Panc1 (cell line): ENCODE measurements around the gene HS3ST6.

Source experiments
- POLR2AphosphoS5 ChIP-seq: IDR thresholded peaks from 2 replicates; pipeline ENCODE4 v1.6.1; 2012; ENCODE audit warnings: mild to moderate bottlenecking, low read depth, low read length, moderate library complexity
- TF ChIP-seq, protein P1 (sequence below): fragments of 450-650 bp; IDR thresholded peaks from 2 replicates; pipeline ENCODE4 v1.5.1; 2017; ENCODE audit warnings: mild to moderate bottlenecking

DNA sequence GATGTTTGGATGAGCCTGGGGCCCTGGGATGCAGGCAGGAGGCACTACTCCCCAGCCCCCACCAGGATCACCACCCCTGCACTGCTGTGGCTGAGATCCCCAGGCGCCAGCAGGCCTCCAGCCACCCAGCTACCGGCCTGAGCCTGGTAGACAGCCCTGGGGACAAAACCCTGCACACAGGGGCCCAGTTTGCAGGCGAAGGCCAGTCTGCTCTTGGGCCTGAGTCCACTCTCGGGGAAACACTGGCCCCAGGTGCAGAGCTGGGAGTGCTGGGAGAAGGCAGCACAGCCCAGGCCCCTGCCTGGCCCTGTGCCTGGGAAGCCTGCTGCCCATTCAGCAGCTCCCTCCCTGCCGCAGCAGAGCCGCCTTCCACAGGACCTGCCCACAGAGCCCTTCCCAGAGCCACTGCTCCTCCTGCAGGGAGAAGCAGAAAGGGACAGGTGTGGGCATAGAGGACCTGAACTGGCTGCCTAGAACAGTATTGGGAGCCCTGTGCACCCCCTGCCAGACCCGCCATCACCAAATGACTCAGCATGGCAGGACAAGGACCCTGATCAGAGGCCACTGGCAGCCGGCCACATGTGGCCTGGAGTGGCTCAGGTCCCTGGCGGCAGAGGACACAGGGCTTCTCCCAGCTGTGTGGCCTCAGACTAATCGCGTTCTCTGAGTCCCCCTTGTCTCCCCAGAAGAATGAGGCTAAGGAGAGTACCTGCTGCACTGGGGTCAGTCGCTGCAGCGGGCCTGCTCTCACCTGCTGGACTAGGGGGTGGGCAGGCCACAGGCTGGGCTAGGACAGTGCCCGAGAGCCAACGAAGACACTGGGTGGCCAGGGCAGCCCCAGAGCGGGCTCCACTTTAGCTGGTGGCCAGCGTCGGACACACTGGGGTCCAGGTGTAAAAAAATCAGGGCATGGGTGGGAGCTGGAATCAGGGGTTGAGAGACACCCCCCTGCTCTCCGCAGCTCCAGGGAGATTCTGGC lies 14.1 kb upstream of the HS3ST6 start:
- TF ChIP-seq POLR2AphosphoS5, result no peak
- TF ChIP-seq, protein P1, sequence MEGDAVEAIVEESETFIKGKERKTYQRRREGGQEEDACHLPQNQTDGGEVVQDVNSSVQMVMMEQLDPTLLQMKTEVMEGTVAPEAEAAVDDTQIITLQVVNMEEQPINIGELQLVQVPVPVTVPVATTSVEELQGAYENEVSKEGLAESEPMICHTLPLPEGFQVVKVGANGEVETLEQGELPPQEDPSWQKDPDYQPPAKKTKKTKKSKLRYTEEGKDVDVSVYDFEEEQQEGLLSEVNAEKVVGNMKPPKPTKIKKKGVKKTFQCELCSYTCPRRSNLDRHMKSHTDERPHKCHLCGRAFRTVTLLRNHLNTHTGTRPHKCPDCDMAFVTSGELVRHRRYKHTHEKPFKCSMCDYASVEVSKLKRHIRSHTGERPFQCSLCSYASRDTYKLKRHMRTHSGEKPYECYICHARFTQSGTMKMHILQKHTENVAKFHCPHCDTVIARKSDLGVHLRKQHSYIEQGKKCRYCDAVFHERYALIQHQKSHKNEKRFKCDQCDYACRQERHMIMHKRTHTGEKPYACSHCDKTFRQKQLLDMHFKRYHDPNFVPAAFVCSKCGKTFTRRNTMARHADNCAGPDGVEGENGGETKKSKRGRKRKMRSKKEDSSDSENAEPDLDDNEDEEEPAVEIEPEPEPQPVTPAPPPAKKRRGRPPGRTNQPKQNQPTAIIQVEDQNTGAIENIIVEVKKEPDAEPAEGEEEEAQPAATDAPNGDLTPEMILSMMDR, result peak; percentile 76
